ENCODE measurements around the gene HLCS.
"Not testable (repeated sequence)": the region's sequence is repeated elsewhere in the genome, so short reads cannot be mapped to it uniquely, and the experiment has no call there.

The HLCS gene

DNA sequence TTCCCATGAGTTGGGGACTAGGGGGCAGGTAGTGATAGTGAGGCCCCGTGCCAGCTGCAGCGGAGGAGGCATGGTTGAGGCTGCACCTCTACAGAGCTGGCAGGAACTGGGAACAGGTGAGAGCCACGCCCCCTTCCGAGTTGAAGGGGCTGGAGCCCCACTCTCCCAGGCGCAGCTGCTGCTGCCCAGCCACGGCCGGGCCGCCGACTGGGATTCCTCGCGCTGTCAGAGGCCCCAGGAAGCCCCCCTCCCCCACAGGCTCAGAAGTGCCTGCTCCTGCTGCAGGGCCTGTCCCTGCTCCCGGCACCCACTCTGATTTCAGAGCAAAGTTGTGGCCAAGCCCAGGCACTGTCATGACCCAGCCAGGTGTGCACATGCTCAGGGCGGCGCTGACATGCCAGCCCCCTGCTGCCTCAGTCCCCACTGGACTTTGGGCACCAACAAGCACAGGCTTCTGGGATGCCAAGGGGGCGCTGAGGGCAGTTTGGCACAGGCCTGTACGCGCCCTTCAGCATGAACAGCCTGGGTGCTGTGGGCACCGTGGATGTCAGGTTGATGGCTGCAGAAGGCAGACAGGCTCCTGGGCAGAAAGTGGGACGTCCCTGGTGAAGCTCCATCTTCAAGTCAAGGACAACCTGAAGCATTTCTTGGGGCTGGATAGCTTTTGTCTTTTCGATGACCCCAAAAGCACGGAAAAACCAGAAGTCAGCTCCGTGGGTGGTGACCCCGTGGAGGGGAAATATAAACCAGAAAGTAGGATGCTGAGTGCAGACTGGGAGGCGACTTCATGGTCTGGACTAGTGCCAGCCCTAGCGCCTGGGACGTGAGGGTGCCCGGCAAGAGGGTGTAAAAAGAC, 146.1 kb downstream of the HLCS start:
- Histone ChIP-seq H3K27me3 (ENCODE audit: low read depth, low read length) (no peaks in the 10 kb centered on the region), H3K27ac (ENCODE audit: low read length) (no peak overlapping the region), H3K4me2 (ENCODE audit: low read length) (no peak overlapping the region), H3K9me3 (ENCODE audit: insufficient read depth, low read length) (no peaks in the 10 kb centered on the region), H3K9ac (ENCODE audit: low read length) (no peak overlapping the region), H2AFZ (ENCODE audit: low read depth, low read length) (no peak overlapping the region), H3K4me1 (ENCODE audit: low read length) (peaks cover 4% of the 10 kb centered on the region; the same call in 1 of the 2 replicates), H3K79me2 (ENCODE audit: low read length) (no peaks in the 10 kb centered on the region), H3K4me3 (ENCODE audit: low read length) (no peak overlapping the region), H4K20me1 (ENCODE audit: insufficient read depth, low read length) (no peaks in the 10 kb centered on the region), H3K36me3 (replicated peaks; ENCODE audit: low read depth, low read length) (no peaks in the 10 kb centered on the region)
- TF ChIP-seq, protein P1, sequence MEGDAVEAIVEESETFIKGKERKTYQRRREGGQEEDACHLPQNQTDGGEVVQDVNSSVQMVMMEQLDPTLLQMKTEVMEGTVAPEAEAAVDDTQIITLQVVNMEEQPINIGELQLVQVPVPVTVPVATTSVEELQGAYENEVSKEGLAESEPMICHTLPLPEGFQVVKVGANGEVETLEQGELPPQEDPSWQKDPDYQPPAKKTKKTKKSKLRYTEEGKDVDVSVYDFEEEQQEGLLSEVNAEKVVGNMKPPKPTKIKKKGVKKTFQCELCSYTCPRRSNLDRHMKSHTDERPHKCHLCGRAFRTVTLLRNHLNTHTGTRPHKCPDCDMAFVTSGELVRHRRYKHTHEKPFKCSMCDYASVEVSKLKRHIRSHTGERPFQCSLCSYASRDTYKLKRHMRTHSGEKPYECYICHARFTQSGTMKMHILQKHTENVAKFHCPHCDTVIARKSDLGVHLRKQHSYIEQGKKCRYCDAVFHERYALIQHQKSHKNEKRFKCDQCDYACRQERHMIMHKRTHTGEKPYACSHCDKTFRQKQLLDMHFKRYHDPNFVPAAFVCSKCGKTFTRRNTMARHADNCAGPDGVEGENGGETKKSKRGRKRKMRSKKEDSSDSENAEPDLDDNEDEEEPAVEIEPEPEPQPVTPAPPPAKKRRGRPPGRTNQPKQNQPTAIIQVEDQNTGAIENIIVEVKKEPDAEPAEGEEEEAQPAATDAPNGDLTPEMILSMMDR (IDR thresholded peaks at IDR 0.05; ENCODE audit: low read depth, low read length): no peak
- TF ChIP-seq EZH2phosphoT487 (IDR thresholded peaks at IDR 0.05; ENCODE audit: low read depth): no peak

DNA sequence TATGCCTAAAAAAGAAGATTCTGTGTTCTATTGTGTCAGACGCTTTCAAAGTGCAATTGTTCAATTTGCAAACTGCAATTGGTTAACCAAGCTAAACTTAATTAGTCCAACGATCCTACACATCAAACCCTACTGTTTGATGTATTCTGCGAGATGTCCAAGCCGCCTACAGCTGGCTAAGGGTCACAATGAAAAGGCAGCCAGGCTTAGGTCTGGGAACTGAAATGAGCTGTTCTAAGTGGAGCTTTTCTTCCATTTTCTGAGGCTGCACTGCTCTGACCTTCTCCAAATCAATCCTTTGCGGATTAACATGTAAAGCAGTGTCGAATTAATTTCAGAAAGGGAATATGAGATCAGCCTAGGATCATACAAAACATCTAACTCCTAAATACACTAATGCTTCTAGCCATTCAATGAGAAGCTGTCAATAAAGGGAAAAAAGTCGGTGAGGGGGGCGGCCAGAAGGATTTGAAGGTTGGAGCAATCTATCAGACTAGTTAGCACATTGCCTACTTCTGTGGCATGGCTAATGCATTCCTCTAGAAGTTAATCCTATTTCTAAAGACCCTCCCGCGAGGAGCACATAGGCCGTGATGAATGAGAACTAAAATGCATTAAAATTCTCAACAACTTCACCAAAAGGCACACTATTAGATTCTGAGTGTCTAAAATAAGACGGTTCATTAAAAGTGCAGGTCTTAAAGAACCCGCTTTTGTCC, 148.6 kb downstream of the HLCS start:
- no peak overlapping the region for H3K9ac ChIP-seq (ENCODE audit: low read length)
- H3K27ac ChIP-seq (ENCODE audit: low read length): no peak overlapping the region
- no peaks in the 10 kb centered on the region for H3K9me3 ChIP-seq (ENCODE audit: insufficient read depth, low read length)
- no peaks in the 10 kb centered on the region for H3K79me2 ChIP-seq (ENCODE audit: low read length)
- H3K4me2 ChIP-seq (ENCODE audit: low read length): no peak overlapping the region
- no peaks in the 10 kb centered on the region for H3K27me3 ChIP-seq (ENCODE audit: low read depth, low read length)
- H3K4me3 ChIP-seq (ENCODE audit: low read length): no peak overlapping the region
- no peak for TF ChIP-seq EZH2phosphoT487 (IDR thresholded peaks at IDR 0.05; ENCODE audit: low read depth)
- TF ChIP-seq, protein P1 (IDR thresholded peaks at IDR 0.05; ENCODE audit: low read depth, low read length): no peak
- H2AFZ ChIP-seq (ENCODE audit: low read depth, low read length): no peak overlapping the region
- H3K36me3 ChIP-seq (replicated peaks; ENCODE audit: low read depth, low read length): no peaks in the 10 kb centered on the region
- H4K20me1 ChIP-seq (ENCODE audit: insufficient read depth, low read length): no peaks in the 10 kb centered on the region
- H3K4me1 ChIP-seq (ENCODE audit: low read length): peaks cover 4% of the 10 kb centered on the region; the same call in 1 of the 2 replicates

DNA sequence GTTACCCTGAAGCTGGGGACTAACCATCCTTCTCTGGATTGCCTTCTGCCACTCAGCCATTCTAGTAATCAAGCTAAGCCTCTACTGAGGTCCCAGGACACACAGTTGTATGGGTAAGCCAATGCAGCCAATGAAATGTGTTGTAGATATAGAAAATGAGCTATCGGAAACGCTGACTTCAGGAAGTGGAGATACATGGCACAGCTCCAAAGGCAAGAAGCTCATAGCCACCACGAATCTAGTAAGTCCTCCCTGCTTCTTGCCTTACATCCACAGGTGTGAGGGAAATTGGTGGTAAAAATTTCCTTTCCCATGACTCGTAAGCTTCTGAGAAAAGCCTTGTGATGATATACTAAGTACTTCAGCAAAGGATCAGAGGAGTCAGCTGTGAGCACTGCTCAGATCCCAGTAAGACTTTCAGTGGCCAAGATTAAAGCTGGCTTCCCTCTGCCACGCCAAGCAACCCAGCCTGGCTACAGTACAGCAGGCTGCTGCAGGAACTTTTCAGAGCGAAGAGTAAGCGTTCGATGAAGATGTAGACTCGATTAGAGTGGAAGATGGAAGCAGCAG, 149.8 kb downstream of the HLCS start:
- H4K20me1 ChIP-seq (ENCODE audit: insufficient read depth, low read length): no peaks in the 10 kb centered on the region
- peaks cover 4% of the 10 kb centered on the region; the same call in 1 of the 2 replicates for H3K4me1 ChIP-seq (ENCODE audit: low read length)
- H3K27me3 ChIP-seq (ENCODE audit: low read depth, low read length): no peaks in the 10 kb centered on the region
- no peak overlapping the region for H3K4me2 ChIP-seq (ENCODE audit: low read length)
- TF ChIP-seq, protein P1 (IDR thresholded peaks at IDR 0.05; ENCODE audit: low read depth, low read length): no peak
- H3K4me3 ChIP-seq (ENCODE audit: low read length): no peak overlapping the region
- no peaks in the 10 kb centered on the region for H3K79me2 ChIP-seq (ENCODE audit: low read length)
- H2AFZ ChIP-seq (ENCODE audit: low read depth, low read length): no peak overlapping the region
- no peaks in the 10 kb centered on the region for H3K36me3 ChIP-seq (replicated peaks; ENCODE audit: low read depth, low read length)
- no peak overlapping the region for H3K9ac ChIP-seq (ENCODE audit: low read length)
- no peaks in the 10 kb centered on the region for H3K9me3 ChIP-seq (ENCODE audit: insufficient read depth, low read length)
- no peak overlapping the region for H3K27ac ChIP-seq (ENCODE audit: low read length)

DNA sequence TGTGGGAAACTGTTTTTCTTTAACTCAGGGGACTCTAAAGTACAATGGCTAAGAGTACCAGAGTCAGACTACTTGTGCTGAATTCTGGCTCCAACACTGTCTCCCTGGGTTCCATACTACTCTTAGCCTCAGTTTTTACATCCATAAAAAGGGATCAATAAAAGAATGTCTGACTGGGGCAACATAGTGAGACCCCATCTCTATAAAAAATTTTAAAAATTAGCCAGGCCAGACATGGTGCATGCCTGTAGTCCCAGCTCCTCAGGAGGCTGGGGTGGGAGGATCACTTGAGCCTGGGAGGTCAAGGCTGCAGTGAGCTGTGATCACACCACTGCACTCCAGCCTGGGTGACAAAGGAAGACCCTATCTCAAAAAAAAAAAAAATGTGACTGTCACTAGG, 150.4 kb downstream of the HLCS start:
- not testable (repeated sequence) for H3K9ac ChIP-seq (ENCODE audit: low read length); H3K4me1 ChIP-seq (ENCODE audit: low read length); H3K4me2 ChIP-seq (ENCODE audit: low read length); H3K4me3 ChIP-seq (ENCODE audit: low read length); H3K27me3 ChIP-seq (ENCODE audit: low read depth, low read length); H3K27ac ChIP-seq (ENCODE audit: low read length); H2AFZ ChIP-seq (ENCODE audit: low read depth, low read length); H3K36me3 ChIP-seq (replicated peaks; ENCODE audit: low read depth, low read length); H4K20me1 ChIP-seq (ENCODE audit: insufficient read depth, low read length); H3K79me2 ChIP-seq (ENCODE audit: low read length); H3K9me3 ChIP-seq (ENCODE audit: insufficient read depth, low read length)

Data from OCI-LY3 (cell line).